ENCODE data around the gene KANK2.

Gene KANK2

DNA sequence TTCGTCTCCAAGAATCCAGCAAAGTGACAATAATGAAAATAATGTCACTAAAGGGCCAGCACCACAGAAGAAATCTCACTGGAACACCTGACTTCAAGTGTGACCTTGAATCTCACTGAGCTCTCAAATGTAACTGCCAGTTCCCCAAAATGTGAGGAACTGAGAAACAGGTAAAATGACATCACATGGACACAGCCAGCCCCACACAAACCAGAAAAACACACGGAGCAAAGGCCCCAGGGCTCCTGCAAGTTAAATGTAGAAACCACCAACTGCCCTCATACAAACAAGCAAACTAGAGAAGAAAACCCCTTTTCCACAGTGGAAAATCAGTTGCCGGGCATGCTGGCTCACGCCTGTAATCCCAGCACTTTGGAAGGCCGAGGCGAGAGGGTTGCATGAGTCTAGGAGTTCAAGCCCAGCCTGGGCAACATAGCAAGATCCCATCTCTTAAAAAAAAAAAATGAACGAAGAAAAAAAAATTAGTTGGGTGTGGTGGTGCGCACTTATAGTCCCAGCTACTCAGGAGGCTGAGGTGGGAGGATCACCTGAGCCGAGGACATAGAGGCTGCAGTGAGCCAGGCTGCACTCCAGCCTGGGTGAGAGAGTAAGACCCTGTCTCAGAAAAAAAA lies 8.7 kb upstream of the KANK2 start:
- Mint-ChIP-seq H3K9me3 (ENCODE audit: low read depth) (no peaks in the 10 kb centered on the region), H3K36me3 (no peaks in the 10 kb centered on the region), H3K27ac (no peak overlapping the region), H3K4me1 (ENCODE audit: low read depth) (no peaks in the 10 kb centered on the region), H3K4me3 (no peak overlapping the region), H3K27me3 (no peaks in the 10 kb centered on the region)

DNA sequence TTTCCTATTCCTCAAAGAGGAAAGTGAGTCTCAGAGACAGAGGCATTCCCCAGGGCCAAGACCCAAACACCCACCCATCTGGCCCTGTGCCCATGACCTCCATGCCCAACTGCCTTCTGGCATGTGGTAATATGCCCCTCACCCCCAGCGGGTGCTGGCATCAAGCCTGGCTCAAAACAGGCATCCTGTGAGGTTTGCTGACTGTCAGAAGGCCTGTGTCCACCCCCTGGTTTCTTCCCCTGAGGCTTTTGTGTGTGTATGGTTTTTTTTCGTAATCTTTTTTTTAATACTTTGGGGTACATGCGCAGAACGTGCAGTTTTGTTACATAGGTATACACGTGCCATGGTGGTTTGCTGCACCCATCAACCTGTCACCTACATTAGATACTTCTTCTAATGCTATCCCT lies 7.6 kb upstream of the KANK2 start:
- no peaks in the 10 kb centered on the region for H3K27me3 Mint-ChIP-seq
- H3K4me1 Mint-ChIP-seq (ENCODE audit: low read depth), result no peaks in the 10 kb centered on the region
- no peak overlapping the region for H3K27ac Mint-ChIP-seq

DNA sequence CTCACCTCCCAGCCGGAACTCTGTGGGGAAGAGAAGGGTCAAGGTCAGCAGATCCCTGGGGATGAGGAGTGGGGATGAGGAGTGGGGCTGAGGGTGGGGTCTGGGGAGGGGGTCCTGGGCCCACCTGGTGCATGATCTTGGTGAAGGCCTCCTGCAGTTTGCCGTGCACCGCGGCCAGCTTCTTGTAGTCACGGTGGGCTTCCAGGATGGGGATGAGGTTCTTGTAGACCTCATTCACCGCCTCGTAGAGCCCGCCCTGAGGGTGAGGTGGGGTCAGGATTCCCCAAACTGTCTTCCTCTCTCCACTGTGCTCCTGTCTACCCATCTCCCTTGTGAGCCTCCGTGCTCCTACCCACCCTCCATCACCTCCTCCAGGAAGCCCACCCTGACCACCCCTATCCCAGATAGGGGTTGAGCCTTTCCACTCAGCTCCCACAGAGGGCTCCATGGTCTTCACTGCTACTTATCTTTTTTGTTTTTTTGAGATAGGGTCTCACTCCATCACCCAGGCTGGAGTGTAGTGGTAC lies 6.8 kb upstream of the KANK2 start:
- Mint-ChIP-seq H3K27ac (no peak overlapping the region), H3K4me3 (no peak overlapping the region), H3K27me3 (no peaks in the 10 kb centered on the region), H3K9me3 (ENCODE audit: low read depth) (no peaks in the 10 kb centered on the region), H3K36me3 (no peaks in the 10 kb centered on the region), H3K4me1 (ENCODE audit: low read depth) (no peaks in the 10 kb centered on the region)

More for the DNA sequence above, 7.6 kb upstream of the KANK2 start:
- Mint-ChIP-seq H3K4me3 (no peak overlapping the region), H3K36me3 (no peaks in the 10 kb centered on the region), H3K9me3 (ENCODE audit: low read depth) (no peaks in the 10 kb centered on the region)

DNA sequence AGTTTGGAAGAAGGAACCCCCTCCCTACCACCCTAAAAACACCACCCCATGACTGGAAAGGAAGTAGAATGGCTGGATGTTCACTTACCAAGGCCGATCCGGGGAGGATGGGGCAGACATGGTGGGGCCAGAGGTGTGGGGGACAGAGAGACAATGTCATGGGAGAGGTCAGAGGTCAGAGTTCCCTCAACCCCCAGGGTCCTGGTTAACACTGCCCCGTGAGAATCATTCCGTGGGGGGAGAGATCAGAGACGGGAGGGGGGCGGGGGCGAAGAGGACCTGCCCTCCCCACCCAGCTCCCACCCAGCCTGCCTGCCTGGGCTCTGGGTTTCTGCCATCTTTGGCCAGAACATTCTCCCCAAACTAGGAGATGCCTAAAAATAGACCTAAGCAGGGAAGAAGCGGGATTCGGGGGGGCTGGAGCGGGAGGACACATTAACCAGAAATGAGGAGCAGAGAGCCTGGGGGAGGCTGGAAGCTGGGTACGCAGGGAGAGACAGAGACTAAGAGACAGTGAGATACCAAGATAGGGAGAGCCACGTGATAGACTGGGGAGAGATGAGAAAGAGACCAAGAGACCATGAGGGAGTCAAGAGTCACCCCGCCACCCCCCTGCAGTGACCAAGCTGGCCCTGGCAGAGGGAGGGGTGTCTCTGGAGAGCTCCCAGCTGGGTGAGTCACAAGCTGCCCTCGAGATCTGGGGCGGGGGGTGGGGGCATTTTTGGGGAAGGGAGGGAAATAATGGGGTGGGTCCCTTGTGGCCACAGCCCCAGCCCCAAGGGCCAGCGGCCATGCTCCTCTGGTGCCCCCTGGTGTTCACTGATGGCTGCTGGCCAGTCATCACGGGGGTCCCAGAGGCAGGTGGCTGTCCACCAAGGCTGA lies 6.1 kb upstream of the KANK2 start:
- H3K36me3 Mint-ChIP-seq, result no peaks in the 10 kb centered on the region
- H3K4me1 Mint-ChIP-seq (ENCODE audit: low read depth), result no peaks in the 10 kb centered on the region
- H3K27ac Mint-ChIP-seq, result no peak overlapping the region
- no peaks in the 10 kb centered on the region for H3K27me3 Mint-ChIP-seq
- no peaks in the 10 kb centered on the region for H3K9me3 Mint-ChIP-seq (ENCODE audit: low read depth)
- no peak overlapping the region for H3K4me3 Mint-ChIP-seq

DNA sequence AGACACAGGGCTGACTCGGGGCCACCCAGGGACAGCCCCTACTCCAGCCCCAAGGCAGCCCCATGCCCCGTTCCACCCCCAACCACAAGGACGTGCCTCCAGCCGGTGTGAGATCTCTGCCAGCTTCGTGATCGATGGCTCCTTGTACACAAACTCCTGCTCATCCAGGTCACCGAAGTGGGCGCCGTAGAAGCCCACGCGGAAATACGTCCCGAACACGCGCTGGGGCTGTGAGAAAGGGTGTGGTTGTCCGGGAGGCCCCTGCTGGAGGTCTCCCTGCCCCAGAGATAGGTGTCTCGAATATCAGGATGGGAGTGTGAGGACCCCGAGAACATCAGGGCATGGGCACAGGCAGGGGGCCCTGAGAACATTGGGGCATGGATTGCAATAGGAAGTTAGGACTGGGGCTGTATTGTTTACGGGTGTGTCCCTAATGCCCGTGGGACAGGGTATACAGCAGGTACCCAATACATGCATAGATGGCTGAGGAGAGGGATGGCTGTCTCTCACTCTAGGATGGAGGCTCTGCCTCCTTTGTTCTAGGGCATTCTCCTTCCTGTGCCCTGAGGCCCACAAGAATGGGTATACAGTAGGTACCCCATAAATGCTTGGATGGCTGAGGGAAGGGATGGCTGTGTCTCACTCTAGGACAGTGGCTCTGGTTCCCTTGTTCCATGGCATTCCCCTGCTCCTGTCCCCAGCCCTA lies 5.3 kb upstream of the KANK2 start:
- no peak overlapping the region for H3K27ac Mint-ChIP-seq
- no peaks in the 10 kb centered on the region for H3K4me1 Mint-ChIP-seq (ENCODE audit: low read depth)
- H3K27me3 Mint-ChIP-seq, result no peaks in the 10 kb centered on the region
- no peaks in the 10 kb centered on the region for H3K9me3 Mint-ChIP-seq (ENCODE audit: low read depth)
- no peak overlapping the region for H3K4me3 Mint-ChIP-seq
- no peaks in the 10 kb centered on the region for H3K36me3 Mint-ChIP-seq

DNA sequence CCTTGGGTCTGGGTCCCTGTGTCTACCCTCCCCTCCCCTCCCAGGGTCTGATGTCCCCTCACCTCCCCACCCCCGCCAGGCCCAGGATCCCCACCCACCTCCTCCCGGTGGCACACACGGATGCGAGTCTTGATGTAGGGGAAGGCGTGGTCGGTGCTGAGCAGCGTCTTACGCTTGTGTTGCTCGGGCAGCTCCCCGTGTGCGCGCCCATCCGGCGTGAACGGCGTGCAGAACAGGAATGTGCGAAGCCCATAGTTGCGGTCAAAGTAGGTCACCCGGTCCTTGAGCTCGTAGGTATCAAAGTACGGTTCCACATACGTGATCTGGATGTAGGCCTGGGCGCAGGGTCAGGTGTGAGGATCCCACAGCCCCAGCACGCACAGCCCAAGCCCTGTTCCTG lies 4.4 kb upstream of the KANK2 start:
- H3K36me3 Mint-ChIP-seq, result no peaks in the 10 kb centered on the region
- no peaks in the 10 kb centered on the region for H3K27me3 Mint-ChIP-seq
- no peaks in the 10 kb centered on the region for H3K4me1 Mint-ChIP-seq (ENCODE audit: low read depth)
- H3K27ac Mint-ChIP-seq, result no peak overlapping the region
- no peak overlapping the region for H3K4me3 Mint-ChIP-seq
- H3K9me3 Mint-ChIP-seq (ENCODE audit: low read depth), result no peaks in the 10 kb centered on the region

DNA sequence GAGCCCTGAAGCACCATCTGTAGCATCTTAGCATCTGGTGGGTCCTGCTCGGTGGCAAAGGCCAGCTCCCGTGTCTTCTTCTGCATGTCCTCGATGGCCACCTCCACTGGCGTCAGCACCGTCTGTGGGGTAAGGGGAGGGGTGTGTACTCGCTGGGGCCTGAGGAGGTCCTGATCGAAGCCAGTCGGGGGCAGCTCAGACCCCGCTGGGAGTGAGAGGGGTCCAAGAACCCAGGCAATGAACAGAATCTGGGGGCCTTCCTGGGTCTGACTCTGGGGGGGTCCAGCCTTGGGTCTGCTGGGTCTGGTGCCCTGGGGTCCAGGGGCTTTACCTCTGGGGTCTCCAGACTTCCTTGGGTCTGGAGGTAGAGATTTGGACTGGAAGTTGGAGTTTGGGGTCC lies 3.6 kb upstream of the KANK2 start:
- no peak overlapping the region for H3K4me3 Mint-ChIP-seq
- H3K27ac Mint-ChIP-seq, result no peak overlapping the region
- no peaks in the 10 kb centered on the region for H3K27me3 Mint-ChIP-seq
- H3K9me3 Mint-ChIP-seq (ENCODE audit: low read depth), result no peaks in the 10 kb centered on the region
- peaks cover 3% of the 10 kb centered on the region for H3K4me1 Mint-ChIP-seq (ENCODE audit: low read depth)
- H3K36me3 Mint-ChIP-seq, result no peaks in the 10 kb centered on the region

DNA sequence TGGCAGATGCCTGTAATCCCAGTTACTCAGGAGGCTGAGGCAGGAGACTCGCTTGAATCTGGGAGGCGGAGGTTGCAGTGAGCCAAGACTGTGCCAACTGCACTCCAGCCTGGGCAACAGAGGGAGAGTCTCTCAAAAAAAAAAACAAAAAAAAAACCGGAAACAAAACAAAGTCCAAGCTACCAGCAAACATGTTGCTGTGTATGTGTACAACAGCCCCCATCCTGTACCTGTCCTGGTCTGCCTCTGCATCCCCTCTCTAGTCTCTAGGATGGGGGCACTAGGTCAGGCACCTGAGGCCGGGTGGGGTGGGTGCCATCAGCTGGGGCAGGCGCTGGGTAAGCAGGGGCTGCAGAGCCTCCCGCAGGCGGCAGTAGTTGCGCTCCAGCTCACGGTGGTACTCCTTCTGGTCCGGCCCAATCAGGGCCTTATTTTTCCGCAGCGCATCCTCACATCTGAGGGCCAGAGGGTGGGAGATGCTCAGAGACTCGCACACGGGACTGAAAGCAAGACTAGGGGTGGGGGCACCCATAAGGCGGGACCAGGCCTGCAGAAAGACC lies 2.8 kb upstream of the KANK2 start:
- Mint-ChIP-seq H3K27me3 (no peaks in the 10 kb centered on the region), H3K27ac (no peak overlapping the region), H3K4me1 (ENCODE audit: low read depth) (peaks cover 6% of the 10 kb centered on the region), H3K36me3 (no peaks in the 10 kb centered on the region), H3K9me3 (ENCODE audit: low read depth) (no peaks in the 10 kb centered on the region), H3K4me3 (no peak overlapping the region)

DNA sequence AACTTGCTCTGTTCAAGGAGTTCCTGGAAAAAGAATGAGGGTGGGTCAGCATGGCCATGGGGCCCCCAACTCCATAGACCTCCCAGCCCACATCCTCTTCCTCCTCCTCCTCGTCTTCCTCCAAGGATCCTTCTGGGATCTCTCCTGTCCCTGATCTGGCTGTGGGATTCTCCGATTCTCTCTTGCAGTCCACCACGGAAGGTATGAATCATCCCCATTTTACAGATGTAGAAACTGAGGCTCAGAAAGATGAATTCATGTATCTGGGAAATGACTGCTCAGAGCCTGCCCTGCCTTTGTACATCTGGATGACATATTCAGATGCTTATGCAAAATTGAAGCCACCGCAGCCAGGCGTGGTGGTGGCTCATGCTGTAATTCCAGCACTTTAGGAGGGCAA lies 2.2 kb upstream of the KANK2 start:
- no peak overlapping the region for H3K4me3 Mint-ChIP-seq
- no peaks in the 10 kb centered on the region for H3K27me3 Mint-ChIP-seq
- no peaks in the 10 kb centered on the region for H3K36me3 Mint-ChIP-seq
- H3K4me1 Mint-ChIP-seq (ENCODE audit: low read depth), result peaks cover 6% of the 10 kb centered on the region
- H3K27ac Mint-ChIP-seq, result no peak overlapping the region
- H3K9me3 Mint-ChIP-seq (ENCODE audit: low read depth), result no peaks in the 10 kb centered on the region

DNA sequence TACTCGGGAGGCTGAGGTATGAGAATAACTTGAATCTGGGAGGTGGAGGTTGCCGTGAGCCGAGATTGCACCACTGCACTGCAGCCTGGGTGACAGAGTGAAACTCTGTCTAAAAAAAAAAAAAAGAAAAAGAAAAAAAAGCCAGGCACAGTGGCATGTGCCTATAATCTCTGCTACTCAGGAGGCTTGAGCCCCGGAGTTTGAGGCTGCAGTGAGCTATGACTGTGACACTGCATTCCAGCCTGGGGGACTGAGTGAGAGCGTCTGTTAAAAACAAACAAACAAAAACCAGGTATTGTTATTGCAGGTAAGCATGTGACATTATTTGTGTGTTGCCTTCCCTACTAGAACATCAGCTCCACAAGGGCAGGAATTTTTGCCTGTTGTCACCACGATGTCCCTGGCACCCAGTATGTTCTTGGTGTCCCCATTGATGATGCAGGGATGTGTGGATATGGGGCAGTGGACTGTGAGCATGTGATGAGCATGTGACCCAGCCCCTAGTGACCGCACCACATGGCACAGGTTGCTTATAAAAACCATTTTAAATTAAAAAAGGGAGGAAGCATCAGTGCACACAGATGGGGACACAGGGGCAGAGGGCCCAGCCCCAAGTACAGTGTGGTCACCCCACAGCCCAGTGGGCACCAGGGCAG lies 1.6 kb upstream of the KANK2 start:
- H3K27me3 Mint-ChIP-seq, result no peaks in the 10 kb centered on the region
- H3K36me3 Mint-ChIP-seq, result no peaks in the 10 kb centered on the region
- peaks cover 6% of the 10 kb centered on the region for H3K4me1 Mint-ChIP-seq (ENCODE audit: low read depth)
- no peaks in the 10 kb centered on the region for H3K9me3 Mint-ChIP-seq (ENCODE audit: low read depth)
- H3K27ac Mint-ChIP-seq, result no peak overlapping the region
- H3K4me3 Mint-ChIP-seq, result peak overlapping the region; percentile 46

DNA sequence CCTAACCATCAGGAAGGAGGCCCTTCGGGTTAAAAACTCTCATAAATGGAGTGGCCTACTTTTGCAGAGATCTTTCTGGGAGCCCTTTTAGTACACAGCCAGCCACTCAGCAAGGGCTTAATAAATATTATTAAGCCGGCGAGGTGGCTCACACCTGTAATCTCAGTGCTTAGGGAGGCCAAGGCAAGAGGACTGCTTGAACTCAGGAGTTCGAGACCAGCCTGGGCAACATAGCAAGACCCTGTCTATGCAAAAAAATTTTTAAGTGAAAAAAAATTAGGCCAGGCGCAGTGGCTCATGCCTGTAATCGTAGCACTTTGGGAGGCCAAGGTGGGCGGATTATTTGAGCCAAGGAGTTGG lies 810 bp upstream of the KANK2 start:
- no peaks in the 10 kb centered on the region for H3K9me3 Mint-ChIP-seq (ENCODE audit: low read depth)
- H3K4me3 Mint-ChIP-seq, result peak overlapping the region; percentile 80
- peaks cover 6% of the 10 kb centered on the region for H3K4me1 Mint-ChIP-seq (ENCODE audit: low read depth)
- H3K36me3 Mint-ChIP-seq, result no peaks in the 10 kb centered on the region
- no peak overlapping the region for H3K27ac Mint-ChIP-seq
- H3K27me3 Mint-ChIP-seq, result no peaks in the 10 kb centered on the region

DNA sequence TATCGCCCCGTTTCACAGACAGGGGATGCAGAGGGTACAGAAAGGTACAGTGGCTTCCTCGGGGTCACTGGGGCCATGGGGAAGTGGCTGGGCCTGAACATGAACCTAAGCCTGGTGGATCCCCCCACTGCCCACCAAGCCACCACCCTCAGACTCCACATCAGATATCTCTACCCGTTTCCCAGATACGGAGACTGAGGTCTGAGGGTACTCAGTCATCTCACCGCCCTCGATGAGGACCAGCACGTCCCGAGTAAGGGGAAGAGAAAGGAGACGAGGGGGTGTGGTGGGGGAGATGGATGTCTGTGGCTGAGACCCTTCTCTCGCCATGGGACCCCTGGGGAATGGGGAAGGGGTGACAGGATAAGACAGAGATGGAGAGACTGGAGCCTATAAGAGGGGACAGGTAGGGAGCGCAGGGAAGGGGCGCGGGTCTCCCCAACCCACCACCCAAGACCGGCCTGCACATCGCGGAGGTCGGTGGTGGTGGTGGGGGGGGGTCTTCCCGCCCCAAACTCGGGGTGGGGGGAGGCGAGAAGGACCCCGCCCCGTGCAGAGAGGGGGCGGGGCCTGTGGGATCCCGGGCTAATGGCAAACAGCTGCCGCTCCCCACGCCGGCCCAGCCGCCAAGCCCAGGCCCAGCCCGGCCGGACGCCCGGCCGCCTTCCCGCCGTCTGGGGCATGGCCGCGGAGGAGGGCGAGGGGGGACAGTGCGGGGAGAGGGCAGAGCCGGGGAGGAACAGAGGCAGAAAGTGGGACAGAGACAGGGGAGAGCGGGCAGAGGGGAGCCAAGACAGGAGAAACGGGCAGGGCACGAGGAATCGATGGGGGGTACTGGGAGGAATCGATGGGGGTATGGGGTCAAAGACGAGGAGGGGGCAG lies 698 bp downstream of the KANK2 start:
- Mint-ChIP-seq H3K9me3 (ENCODE audit: low read depth) (no peaks in the 10 kb centered on the region), H3K36me3 (no peaks in the 10 kb centered on the region), H3K27me3 (no peaks in the 10 kb centered on the region), H3K27ac (no peak overlapping the region), H3K4me1 (ENCODE audit: low read depth) (peaks cover 6% of the 10 kb centered on the region), H3K4me3 (peak overlapping the region; percentile 67)

DNA sequence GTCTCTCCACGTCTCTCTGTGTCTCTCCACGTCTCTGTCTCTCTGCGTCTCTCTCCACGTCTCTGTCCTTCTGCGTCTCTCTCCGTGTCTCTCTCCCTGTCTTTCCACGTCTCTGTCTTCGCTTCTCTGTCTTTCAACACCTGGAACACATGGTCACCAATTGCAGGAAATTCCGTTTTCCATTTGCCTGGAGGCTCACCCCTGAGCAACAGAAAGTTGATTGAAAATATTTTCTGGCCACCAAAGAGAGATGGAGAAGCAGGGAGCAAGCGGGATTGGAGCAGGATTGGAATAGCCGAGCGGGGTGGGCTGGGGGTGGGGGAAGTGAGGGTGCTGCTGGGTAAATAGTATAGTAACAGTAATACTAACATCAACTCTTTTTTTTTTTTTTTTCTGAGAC lies 1.7 kb downstream of the KANK2 start:
- no peaks in the 10 kb centered on the region for H3K27me3 Mint-ChIP-seq
- no peak overlapping the region for H3K4me3 Mint-ChIP-seq
- H3K9me3 Mint-ChIP-seq (ENCODE audit: low read depth), result no peaks in the 10 kb centered on the region
- H3K4me1 Mint-ChIP-seq (ENCODE audit: low read depth), result peaks cover 6% of the 10 kb centered on the region
- no peak overlapping the region for H3K27ac Mint-ChIP-seq
- no peaks in the 10 kb centered on the region for H3K36me3 Mint-ChIP-seq

Measured in activated naive CD8-positive, alpha-beta T cell (primary cell).